A549 (cell line): Measurements from ENCODE around the gene PRUNE2. TPM values are rescaled to one million over a fixed set of nuclear protein-coding genes. Genes with fewer than 3 reads are reported as not detected.

Source experiments
- ATAC-seq, 2 experiments: fragments of 200-7000 bp in 1 of 2; fragments of >200 bp in 1 of 2; cut with Nextera tagmentation in 1 of 2; cut with Tn5 transposase in 1 of 2; 3 replicates each; pipeline versions ENCODE4 v1.8.0 to v1.9.1; 2018 to 2020; ENCODE audit warnings: mild to moderate bottlenecking in 1 of 2, moderate library complexity in 1 of 2
- CTCF ChIA-PET: fragments of 300-600 bp; sonication (Branson Sonifier 250); formaldehyde crosslinking; extraction: SDS; loops from one replicate; lab custom pipeline; 2021; ENCODE audit warnings: antibody characterized with exemption, inconsistent platforms; lab: Yijun Ruan, JAX
- POLR2A ChIA-PET: fragments of 350-600 bp; formaldehyde crosslinking; extraction: SDS; loops from one replicate; lab custom pipeline; 2021; ENCODE audit warnings: antibody characterized with exemption, inconsistent platforms; lab: Yijun Ruan, JAX
- DNase-seq, 2 experiments: peaks; one replicate each; pipeline versions ENCODE4 v3.0.0 to v3.0.0-alpha.2; 2011 to 2016; ENCODE audit warnings: low read depth in 1 of 2, low spot score in 1 of 2
- FAIRE-seq: peaks from 2 replicates; lab custom pipeline; 2011; peaks lifted over from hg19 to GRCh38; lab: Jason Lieb, UNC
- H3K27ac ChIP-seq, 2 experiments: fragments of >200 bp; sonication (Bioruptor Twin); formaldehyde crosslinking; 3 replicates each; pipeline ENCODE4 v1.5.1; 2016 to 2017
- H3K4me1 ChIP-seq: fragments of >200 bp; sonication (Bioruptor Twin); formaldehyde crosslinking; 3 replicates; pipeline ENCODE4 v1.6.1; 2016
- H3K4me2 ChIP-seq: fragments of >200 bp; sonication (Bioruptor Twin); formaldehyde crosslinking; 3 replicates; pipeline ENCODE4 v1.6.1; 2016
- H3K4me3 ChIP-seq: fragments of >200 bp; sonication (Bioruptor Twin); formaldehyde crosslinking; 3 replicates; pipeline ENCODE4 v1.5.1; 2016
- H3K9me3 ChIP-seq: fragments of >200 bp; sonication (Bioruptor Twin); formaldehyde crosslinking; 3 replicates; pipeline ENCODE4 v1.6.1; 2016
- BHLHE40 ChIP-seq: IDR thresholded peaks from 2 replicates; pipeline ENCODE4 v1.6.1; 2012; ENCODE audit warnings: low read depth, low read length, inconsistent platforms
- CHD4 ChIP-seq: fragments of 200-600 bp; sonication (generic); IDR thresholded peaks from 2 replicates; pipeline ENCODE4 v1.6.1; 2016; ENCODE audit warnings: antibody characterized with exemption, mild to moderate bottlenecking, borderline replicate concordance
- ELK1 ChIP-seq: fragments of 150-350 bp; IDR thresholded peaks from 2 replicates; pipeline ENCODE4 v1.6.1; 2014; ENCODE audit warnings: low read depth, mild to moderate bottlenecking, low read length
- EP300 ChIP-seq, 2 experiments: fragments of >200 bp; sonication (Bioruptor Twin); formaldehyde crosslinking; IDR thresholded peaks; 2 replicates in 1 of 2; 3 replicates in 1 of 2; pipeline ENCODE4 v1.6.1; 2016 to 2017
- FOSL2 ChIP-seq, 2 experiments: fragments of 450-650 bp in 1 of 2; fragments of >200 bp in 1 of 2; sonication (Bioruptor Twin) in 1 of 2; formaldehyde crosslinking; IDR thresholded peaks; 2 replicates each; pipeline versions ENCODE4 v1.5.0 to v1.6.1; 2016 to 2020; ENCODE audit warnings: mild to moderate bottlenecking in 1 of 2, moderate library complexity in 1 of 2
- GATA3 ChIP-seq: IDR thresholded peaks from 2 replicates; pipeline ENCODE4 v1.6.1; 2012; ENCODE audit warnings: borderline replicate concordance
- HEYL ChIP-seq: fragments of 250-450 bp; sonication (Bioruptor Pico); IDR thresholded peaks from 2 replicates; pipeline ENCODE4 v1.8.0; 2021; ENCODE audit warnings: mild to moderate bottlenecking, moderate library complexity
- HOXA7 ChIP-seq: fragments of 250-450 bp; sonication (Bioruptor Pico); IDR thresholded peaks from 2 replicates; pipeline ENCODE4 v1.5.0; 2020; ENCODE audit warnings: mild to moderate bottlenecking, moderate library complexity
- MAX ChIP-seq: IDR thresholded peaks from 2 replicates; pipeline ENCODE4 v1.6.1; 2012
- MAZ ChIP-seq: fragments of 150-350 bp; IDR thresholded peaks from 2 replicates; pipeline ENCODE4 v1.6.1; 2014; ENCODE audit warnings: antibody characterized with exemption, low read depth, low read length, borderline replicate concordance
- PHF8 ChIP-seq: fragments of 200-600 bp; sonication (generic); IDR thresholded peaks from 2 replicates; pipeline ENCODE4 v1.6.1; 2016; ENCODE audit warnings: low read depth, mild to moderate bottlenecking, antibody characterized with exemption, moderate library complexity, borderline replicate concordance
- POLR2AphosphoS2 ChIP-seq: conservative IDR thresholded peaks from 2 replicates; pipeline ENCODE4 v1.6.1; 2012; ENCODE audit warnings: low read length, improper control_type of control experiment, inconsistent platforms
- RAD21 ChIP-seq, 2 experiments: fragments of >200 bp in 1 of 2; sonication (Bioruptor Twin) in 1 of 2; formaldehyde crosslinking in 1 of 2; IDR thresholded peaks in 1 of 2; conservative IDR thresholded peaks in 1 of 2; 2 replicates in 1 of 2; 3 replicates in 1 of 2; pipeline ENCODE4 v1.6.1; 2012 to 2018; ENCODE audit warnings: inconsistent platforms in 1 of 2
- RNF2 ChIP-seq: fragments of 200-600 bp; sonication (generic); IDR thresholded peaks from 2 replicates; pipeline ENCODE4 v1.6.1; 2016; ENCODE audit warnings: low read depth, mild to moderate bottlenecking, antibody characterized with exemption, moderate library complexity, borderline replicate concordance
- SMC3 ChIP-seq: fragments of >200 bp; sonication (Bioruptor Twin); formaldehyde crosslinking; IDR thresholded peaks from 3 replicates; pipeline ENCODE4 v1.6.1; 2018; ENCODE audit warnings: inconsistent platforms
- ZFP36 ChIP-seq: fragments of 450-650 bp; IDR thresholded peaks from 2 replicates; pipeline ENCODE4 v1.6.1; 2014; ENCODE audit warnings: borderline replicate concordance; ENCODE audit not compliant: partially characterized antibody
- ZNF302 ChIP-seq: fragments of 250-450 bp; sonication (Bioruptor Pico); IDR thresholded peaks from 2 replicates; pipeline ENCODE4 v1.9.0; 2021; ENCODE audit warnings: inconsistent platforms, mild to moderate bottlenecking, moderate library complexity
- ZSCAN20 ChIP-seq: fragments of 250-450 bp; sonication (Bioruptor Pico); IDR thresholded peaks from 2 replicates; pipeline ENCODE4 v1.8.0; 2022; ENCODE audit warnings: mild to moderate bottlenecking, moderate library complexity
- WGBS: methylation state at CpG from one replicate; pipeline ENCODE4 v1.1.6; 2017; ENCODE audit errors: missing lambda C conversion rate; 5-methylcytosine and 5-hydroxymethylcytosine counted together
- polyA plus RNA-seq, 4 experiments: library from polyadenylated mRNA; depleted of rRNA in 3 of 4; stranded (reverse); fragments of >200 nt; fragmentation: RNase III in 1 of 4; extraction: RNeasy Plus Mini Kit Qiagen cat#74134 plus additional on column Dnase treatment in 1 of 4; gene quantifications; 2 replicates in 3 of 4; 3 replicates in 1 of 4; pipeline ENCODE4 v1.2.3, GENCODE V29; 2011 to 2017
- TF ChIP-seq, protein P1 (sequence below): IDR thresholded peaks from 2 replicates; pipeline ENCODE4 v1.6.1; 2012
- TF ChIP-seq, protein P2 (sequence below): fragments of >200 bp; sonication (Bioruptor Twin); formaldehyde crosslinking; IDR thresholded peaks from 3 replicates; pipeline ENCODE4 v1.5.1; 2016

The PRUNE2 gene
- polyA plus RNA-seq, 2 of the 4 experiments (the other 2 are of a cell fraction) = 0.04 TPM; not detected in 1

DNA sequence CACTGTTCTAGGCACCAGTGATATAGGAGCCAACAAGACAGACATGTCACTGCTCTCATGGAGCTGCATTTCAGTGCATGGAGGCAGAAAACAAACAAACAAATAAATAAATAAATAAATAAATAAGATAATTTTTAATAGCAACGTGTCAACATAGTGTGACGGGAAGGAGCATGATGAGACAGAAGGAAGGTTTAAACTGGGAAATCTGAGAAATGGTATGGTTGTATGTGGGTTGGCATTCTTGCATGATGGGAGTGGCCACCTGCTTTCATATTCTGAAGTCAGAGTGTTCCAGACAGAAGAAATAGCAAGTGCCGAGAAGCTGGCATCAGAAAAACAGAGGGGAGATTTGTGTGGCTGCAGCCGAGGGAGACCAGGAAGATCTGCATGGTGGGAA, 141.8 kb downstream of the PRUNE2 start, which contains the start of gene PCA3:
TSS of gene PCA3 (plus strand) at position 301 of the 400 bp plus-strand sequence.
- no peaks in the 10 kb centered on the region for H3K4me1 ChIP-seq
- POLR2A ChIA-PET = no interaction called here
- FAIRE-seq = no peak
- CTCF ChIA-PET = interaction anchor here (1.7 kb wide), 1 partner anchor 46 kb away, joined by 5 read pairs; no protein-coding TSS in a partner anchor
- TF ChIP-seq, protein P1, sequence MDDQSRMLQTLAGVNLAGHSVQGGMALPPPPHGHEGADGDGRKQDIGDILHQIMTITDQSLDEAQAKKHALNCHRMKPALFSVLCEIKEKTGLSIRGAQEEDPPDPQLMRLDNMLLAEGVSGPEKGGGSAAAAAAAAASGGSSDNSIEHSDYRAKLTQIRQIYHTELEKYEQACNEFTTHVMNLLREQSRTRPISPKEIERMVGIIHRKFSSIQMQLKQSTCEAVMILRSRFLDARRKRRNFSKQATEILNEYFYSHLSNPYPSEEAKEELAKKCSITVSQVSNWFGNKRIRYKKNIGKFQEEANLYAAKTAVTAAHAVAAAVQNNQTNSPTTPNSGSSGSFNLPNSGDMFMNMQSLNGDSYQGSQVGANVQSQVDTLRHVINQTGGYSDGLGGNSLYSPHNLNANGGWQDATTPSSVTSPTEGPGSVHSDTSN = no peak
- TF ChIP-seq HEYL (no peak), MAZ (no peak), MAX (no peak)
- TF ChIP-seq, all 56 proteins: peak for 0
- H3K4me2 ChIP-seq = no peak within 1 kb of the TSS
- H3K9me3 ChIP-seq = no peaks in the 10 kb centered on the region
- DNase-seq (no peak), ATAC-seq (no peak)
- H3K4me3 ChIP-seq = no peak within 1 kb of the TSS
- H3K27ac ChIP-seq = no peak within 1 kb of the TSS
- 62% methylated on average over 4 of the region's 4 CpGs for WGBS

DNA sequence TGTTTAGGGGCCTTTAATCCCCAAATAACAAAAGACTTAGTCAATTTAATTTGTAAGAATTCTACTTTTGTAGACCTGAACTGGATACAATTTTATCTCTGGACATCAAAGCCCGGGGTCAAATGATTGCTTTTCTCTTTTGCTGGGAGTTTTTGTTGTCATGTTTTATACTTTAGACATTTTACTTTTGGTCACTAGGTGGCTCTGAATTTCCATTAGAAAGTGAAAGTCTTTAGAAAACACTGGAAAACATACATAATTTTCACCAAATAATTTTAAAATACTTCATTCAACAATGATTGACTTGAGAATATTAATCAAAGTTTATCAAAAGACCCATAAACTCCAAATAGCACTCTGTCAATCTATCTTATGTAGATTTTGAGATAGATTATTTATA, 144.5 kb downstream of the PRUNE2 start:
- H3K27ac ChIP-seq = no peak overlapping the region
- ATAC-seq (no peak), DNase-seq (peak in 1 of 2 experiments; percentile 11), FAIRE-seq (no peak)
- H3K4me2 ChIP-seq = no peak overlapping the region
- ChIA-PET CTCF (interaction anchor here (0.8 to 1.5 kb wide), 4 partner anchors 16 to 391 kb away, joined by 3 to 6 read pairs (median 4); no protein-coding TSS in a partner anchor), POLR2A (no interaction called here)
- TF ChIP-seq ZSCAN20 (no peak), POLR2AphosphoS2 (no peak), SMC3 (peak; percentile 38; the same call in 1 of the 3 replicates), RAD21 (conservative IDR thresholded peaks at IDR 0.05 in 1 of 2, IDR thresholded peaks at IDR 0.05 in 1 of 2) (peak; percentile 36 to 48; a peak in 3 of 5 replicates), EP300 (IDR thresholded peaks at IDR 0.05) (no peak), GATA3 (no peak), PHF8 (no peak), HEYL (no peak), HOXA7 (no peak)
- TF ChIP-seq, protein P2, sequence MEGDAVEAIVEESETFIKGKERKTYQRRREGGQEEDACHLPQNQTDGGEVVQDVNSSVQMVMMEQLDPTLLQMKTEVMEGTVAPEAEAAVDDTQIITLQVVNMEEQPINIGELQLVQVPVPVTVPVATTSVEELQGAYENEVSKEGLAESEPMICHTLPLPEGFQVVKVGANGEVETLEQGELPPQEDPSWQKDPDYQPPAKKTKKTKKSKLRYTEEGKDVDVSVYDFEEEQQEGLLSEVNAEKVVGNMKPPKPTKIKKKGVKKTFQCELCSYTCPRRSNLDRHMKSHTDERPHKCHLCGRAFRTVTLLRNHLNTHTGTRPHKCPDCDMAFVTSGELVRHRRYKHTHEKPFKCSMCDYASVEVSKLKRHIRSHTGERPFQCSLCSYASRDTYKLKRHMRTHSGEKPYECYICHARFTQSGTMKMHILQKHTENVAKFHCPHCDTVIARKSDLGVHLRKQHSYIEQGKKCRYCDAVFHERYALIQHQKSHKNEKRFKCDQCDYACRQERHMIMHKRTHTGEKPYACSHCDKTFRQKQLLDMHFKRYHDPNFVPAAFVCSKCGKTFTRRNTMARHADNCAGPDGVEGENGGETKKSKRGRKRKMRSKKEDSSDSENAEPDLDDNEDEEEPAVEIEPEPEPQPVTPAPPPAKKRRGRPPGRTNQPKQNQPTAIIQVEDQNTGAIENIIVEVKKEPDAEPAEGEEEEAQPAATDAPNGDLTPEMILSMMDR = peak; percentile 50
- WGBS = 0% methylated on average over 1 of the region's 1 CpG
- no peaks in the 10 kb centered on the region for H3K9me3 ChIP-seq
- H3K4me3 ChIP-seq = no peak overlapping the region
- no peaks in the 10 kb centered on the region for H3K4me1 ChIP-seq

DNA sequence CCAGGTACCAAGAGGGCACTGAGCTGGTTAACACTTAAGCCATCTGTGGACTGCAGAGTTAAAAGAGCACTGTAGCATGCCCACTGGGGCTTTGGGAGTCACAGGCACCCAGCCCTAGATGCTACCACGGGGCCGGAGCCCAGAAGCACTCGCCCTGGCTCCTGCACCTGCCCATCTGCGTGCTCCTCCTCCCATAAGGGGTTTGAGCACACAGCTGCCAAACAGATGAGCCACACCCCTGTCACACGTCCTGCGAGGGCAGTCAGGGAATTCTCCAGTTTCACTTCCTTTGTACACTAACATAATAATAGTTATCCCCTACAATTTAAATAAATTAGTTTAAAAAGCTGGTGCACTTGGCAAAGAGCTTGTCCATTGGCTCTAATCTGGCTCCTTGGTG, 146.2 kb downstream of the PRUNE2 start:
- Histone ChIP-seq H3K9me3 (no peaks in the 10 kb centered on the region), H3K4me3 (no peak overlapping the region), H3K27ac (no peak overlapping the region), H3K4me1 (no peaks in the 10 kb centered on the region), H3K4me2 (no peak overlapping the region)
- POLR2A ChIA-PET = no interaction called here
- CTCF ChIA-PET = no interaction called here
- FAIRE-seq = no peak
- ATAC-seq = no peak
- DNase-seq = no peak
- TF ChIP-seq ZNF302 (CRISPR knock-in tag) (no peak), RNF2 (no peak), ZFP36 (no peak), ZSCAN20 (no peak), FOSL2 (IDR thresholded peaks at IDR 0.05) (no peak), FOSL2 (CRISPR knock-in tag; IDR thresholded peaks at IDR 0.05) (no peak), CHD4 (no peak), ELK1 (no peak), BHLHE40 (no peak)
- TF ChIP-seq, protein P2 = no peak
- WGBS = 3% methylated on average over 6 of the region's 6 CpGs
